DMS 273 (cell line): Measurements from ENCODE around the gene MT3.
"Not testable (repeated sequence)": the region's sequence is repeated elsewhere in the genome, so short reads cannot be mapped to it uniquely, and the experiment has no call there.

Experiments
- DNase-seq: peaks from one replicate; lab custom pipeline; 2025; ENCODE audit not compliant: unreplicated experiment; lab: John Stamatoyannopoulos, UW

MT3 gene

DNA sequence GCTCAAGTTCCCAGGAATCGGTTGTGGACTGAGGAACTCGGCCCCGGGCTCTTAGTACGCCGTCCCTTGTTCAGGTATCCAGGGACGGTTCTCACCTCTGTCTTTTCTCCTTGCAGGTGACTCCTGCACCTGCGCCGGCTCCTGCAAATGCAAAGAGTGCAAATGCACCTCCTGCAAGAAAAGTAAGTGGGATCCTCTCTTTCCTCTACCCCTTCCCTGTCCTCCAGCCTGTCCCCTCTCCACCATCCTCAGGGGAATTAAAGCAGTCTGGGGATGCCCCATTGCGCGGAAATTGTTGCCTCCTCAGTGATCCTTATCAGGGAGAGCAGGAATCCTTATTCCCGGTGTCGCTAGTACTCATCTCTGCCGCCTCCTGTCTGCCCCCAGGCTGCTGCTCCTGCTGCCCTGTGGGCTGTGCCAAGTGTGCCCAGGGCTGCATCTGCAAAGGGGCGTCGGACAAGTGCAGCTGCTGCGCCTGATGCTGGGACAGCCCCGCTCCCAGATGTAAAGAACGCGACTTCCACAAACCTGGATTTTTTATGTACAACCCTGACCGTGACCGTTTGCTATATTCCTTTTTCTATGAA lies 19.6 kb downstream of the MT3 start:
- peak; percentile 60 for DNase-seq

DNA sequence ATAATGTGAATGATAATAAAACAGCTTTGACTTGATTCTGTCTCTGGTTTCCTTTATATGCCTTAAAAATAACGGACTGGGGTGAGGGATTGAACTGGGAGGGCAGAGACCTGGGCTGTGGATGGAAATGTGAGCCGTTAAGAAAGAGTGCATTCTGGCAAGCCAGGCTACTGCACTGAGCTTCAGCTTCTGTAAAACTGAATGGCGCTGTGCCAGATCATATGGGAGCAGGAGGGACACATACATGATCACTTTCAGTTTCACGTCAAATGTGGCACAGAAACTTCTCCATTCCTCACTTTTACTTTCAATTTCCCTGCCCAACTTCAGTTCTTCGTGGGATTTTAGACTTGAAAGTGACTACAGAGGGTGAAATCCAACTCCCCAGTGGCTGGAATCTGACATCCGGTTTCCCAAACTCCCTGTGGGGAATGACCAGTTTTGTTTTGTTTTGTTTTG lies 20.2 kb downstream of the MT3 start:
- DNase-seq: peak; percentile 85

DNA sequence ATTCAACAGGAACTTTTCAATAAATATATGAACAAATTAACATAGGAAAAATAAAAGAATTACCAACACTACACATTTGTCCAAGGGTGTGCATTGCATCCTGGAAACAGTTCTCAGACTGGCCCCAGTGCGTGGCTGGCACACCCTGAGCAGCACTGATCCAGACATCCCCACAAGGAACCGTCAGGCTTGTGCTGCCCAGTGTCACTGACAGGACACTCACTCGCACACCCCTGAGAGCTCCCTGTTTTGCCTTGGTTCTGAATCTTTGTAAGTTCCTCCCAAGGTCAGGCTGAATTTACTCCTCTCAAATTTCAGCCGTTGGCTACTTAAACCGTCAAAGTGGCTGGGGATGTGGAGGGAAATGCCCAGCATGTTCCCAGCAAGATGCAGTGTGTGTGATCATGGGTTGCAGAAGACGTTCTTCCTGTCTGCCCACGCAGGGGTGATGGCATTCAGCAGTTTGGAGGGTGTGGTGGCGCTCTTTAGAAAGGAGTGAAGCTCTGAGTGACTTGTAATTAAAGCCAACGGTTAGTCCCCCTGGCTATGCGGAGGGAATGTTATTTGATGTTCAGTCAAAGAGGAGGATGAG lies 20.8 kb downstream of the MT3 start:
- DNase-seq: peak; percentile 36

DNA sequence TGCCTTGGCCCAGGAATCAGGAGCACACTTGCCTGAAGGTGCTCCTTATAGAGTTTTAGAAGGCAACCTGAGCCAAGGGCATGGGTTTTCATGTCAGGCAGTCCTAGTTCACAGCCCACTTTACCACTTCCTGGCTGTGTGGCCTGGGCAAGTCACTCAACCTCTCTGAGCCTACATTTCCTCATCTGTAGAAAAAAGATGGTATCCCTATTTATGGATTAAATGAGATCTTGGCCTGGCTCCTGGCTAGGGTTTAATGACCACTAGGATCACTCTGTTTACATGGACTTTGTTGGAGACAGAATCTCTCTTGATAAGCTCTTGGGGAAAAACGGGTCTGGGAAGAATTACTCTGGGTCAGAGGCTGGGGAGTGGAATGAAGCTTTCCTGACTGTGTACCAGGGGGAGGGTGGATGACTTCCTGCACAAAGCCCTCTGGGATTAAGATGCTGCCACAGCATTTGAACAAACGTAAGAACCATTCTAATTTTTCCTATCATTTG lies 21.3 kb downstream of the MT3 start:
- DNase-seq: no peak

DNA sequence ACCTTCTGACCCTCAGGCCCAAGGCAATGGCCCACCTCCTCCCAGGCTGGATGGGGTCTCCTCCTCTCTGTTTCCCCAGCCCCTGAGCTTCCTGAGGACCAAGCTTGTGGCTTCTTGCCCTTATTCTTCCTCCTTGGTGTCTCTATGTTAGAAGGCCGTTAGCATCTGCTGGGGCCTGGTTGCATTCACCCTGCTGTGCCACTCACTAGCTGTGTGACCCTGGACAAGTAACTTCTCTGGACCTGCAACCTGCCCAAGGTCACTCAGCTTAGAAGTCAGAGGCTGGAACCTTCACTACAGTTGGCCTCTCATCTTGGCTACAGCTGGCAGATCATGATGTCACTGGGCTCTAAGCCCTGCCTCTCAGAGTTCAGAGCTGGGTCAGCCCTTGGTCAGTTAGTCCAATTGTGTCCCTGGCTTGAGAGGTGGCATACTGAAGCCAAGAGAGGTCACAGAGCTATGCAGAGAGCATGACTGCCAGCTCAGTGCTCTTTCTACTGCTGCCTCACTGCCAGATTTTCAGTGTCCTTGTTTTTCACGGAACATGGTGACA lies 22.0 kb downstream of the MT3 start:
- no peak for DNase-seq

DNA sequence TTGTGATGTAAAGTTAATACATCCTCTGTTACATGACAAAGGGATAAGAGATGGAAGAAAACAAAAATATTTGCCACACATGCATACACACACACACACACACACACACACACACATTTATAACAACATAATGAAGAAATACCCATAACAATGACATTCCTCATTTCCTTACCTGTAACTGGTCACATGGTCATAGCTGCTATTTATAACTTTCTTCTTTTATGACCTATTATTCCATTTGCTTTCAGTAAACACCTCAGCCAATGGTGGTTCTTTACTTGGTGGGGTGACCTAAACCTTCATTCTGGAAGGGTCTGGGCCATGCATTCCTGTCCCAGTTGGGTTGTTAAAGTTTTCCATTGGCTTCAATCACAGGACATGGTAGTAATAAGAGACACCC lies 24.4 kb downstream of the MT3 start:
- DNase-seq: no peak

DNA sequence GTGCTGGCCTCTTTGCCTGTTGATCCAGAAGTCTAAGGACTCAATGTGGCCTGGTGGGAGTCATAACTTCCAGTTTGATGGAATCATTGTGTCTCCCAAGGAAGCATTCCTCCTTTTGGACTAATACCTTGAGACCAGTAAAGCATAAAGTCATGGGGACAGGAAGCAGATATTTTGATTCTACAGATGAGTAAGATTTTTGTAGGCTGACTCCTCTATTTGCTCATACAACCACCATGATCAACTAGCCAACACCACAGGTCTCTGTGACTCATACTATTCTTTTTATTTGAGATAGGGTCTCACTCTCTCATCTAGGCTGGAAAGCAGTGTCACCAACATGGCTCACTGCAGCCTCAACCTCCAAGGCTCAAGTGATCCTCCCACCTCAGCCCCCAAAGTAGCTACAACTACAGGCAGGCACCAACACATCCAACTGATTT lies 25.2 kb downstream of the MT3 start:
- no peak for DNase-seq

DNA sequence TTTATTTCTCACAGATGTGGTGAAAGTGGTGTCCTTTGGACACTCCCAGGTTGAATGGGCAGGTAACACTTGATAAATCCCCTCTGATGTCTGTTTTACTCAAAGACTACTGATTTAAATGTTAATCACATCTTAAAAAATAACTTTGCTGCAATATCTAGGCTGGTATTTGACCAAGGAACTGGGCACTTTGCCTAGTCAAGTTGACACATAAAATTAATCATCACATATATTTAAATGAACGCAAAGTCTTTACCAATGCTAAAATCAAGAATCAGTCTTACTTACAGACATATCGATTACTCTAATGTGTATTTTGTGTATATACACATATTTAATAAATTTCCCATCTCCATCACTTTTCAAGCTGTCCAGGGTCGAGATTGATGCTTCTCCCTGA lies 26.0 kb downstream of the MT3 start:
- no peak for DNase-seq

DNA sequence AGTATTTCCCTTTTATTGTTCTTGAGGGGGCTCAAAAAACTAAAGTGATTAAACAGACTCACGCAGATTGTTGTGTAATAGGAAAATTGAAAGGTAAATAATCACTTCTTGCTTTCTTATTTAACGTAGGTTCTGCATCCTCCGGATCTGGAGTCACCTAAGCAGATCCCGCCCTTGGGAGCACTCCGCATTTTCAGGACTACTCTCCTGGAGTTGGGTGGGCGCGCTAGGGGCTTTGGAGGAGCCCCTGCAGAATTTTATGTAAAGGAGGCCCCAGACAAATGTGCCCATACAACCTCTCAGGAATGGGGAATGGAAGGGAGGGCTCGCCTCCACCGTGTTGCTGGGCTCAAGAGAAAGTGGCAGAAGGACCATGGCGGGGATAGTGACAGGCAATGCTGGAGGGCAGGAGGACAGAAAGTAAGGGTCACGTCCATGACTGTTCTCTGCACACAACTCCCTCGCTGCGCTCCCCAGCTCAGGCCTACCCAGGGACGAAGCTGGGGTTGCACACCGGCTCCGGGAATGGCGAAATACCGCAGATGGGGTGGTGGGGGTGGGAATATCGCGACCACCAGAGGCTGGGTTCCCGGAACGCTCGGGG lies 27.4 kb downstream of the MT3 start:
- no peak for DNase-seq

DNA sequence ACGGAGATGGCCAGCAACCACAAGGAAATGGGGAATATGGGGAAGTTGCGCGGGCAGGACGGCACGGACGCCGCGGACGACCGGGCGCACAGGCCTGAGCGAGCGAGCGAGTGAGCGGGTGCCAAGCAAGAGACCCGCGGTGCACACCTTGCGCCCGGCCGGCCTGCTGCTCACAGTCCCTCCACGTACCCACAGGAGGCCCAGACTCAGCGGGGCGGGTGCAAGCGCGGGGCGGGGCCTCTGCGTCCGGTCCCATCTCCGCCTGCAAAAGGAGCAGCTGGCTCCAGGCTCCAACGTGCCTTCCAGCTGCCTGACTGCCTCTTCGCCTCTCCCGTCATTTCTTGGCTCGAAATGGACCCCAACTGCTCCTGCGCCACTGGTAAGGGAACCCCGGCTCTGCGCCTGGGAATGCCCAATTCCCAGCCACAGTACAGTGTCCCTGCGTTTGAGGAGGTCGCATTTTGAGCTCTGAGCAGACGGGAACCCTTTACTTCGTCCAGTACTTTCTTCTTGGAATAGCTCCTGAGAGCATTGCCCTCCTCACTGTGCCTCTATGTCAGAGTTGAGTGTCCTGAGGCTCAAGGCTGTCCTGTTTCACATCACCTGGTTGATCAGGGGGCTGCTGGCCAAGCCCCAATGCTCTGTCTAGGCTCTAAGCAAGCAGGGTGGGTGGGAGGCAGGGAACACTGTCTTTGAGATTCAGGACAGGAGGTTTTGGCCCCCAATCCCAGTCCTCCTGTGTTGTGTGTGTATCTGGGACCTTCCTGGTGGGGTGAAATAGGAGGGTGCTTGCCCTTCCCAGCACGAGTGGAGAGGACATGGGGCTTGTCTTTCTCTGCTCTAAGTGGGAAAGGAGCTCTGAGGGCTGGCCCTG lies 28.1 kb downstream of the MT3 start:
- DNase-seq: peak; percentile 64

DNA sequence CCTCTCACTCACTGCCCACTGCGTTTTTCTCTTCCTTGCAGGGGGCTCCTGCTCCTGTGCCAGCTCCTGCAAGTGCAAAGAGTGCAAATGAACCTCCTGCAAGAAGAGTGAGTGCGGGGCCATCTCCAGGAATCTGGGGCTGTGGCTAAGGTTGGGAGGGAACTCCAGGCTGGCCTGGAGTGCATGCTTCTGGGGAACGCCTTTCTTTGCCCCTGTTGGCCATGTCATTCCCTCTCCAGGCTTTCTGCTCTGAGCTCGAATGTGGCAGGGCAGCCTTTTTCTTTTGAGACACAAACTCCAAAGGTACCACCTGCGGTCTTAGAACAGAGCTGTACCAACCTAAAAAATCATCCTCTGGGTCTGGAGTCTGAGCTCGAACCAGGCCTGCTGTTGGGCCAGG lies 28.8 kb downstream of the MT3 start:
- DNase-seq: no peak

DNA sequence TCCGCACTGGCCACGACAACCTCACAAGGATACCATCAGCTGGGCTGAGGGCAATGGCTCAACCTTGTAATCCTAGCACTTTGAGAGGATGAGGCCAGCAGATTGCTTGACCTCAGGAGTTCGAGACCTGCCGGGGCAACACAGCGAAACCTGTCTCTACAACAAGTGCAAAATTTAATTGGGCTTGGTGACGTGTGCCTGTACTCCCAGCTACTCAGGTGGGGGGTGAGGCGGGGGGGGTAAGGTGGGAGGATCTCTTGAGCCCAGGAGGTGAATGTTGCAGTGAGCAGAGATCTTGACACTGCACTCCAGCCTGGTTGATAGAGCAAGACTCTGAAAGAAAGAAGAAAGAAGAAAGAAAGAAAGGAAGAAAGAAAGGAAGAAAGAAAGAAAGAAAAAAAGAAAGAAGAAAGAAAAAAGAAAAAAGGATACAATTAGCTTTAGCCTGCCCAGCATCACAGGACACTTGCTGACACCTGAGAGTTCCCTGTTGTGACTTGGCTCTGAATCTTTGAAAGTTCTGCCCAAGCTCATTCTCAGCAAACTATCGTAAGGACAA lies 31.1 kb downstream of the MT3 start:
- DNase-seq: no peak

DNA sequence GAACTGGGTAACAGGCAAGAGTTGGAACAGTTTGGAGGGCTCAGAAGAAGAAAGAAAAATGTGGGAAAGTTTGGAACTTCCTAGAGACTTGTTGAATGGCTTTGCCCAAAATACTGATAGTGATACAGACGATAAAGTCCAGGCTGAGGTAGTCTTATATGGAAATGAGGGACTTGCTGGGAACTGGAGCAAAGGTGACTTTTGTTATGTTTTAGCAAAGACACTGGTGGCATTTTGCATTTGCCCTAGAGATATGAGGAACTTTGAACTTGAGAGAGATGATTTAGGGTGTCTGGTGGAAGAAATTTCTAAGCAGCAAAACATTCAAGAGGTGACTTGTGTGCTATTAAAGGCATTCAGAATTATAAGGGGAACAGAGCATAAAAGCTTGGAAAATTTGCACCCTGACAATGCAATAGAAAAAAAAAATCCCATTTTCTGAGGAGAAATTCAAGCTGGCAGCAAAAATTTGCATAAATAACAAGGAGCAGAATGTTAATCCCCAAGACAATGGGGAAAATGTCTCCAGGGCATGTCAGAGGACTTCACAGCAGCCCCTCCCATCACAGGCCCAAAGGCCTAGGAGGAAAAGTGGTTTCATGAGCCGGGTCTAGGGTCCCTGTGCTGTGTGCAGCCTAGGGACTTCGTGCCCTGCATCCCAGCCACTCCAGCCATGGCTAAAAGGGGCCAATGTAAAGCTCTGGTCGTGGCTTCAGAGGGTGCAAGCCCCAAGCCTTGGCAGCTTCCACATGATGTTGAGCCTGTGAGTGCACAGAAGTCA lies 32.5 kb downstream of the MT3 start:
- DNase-seq: not testable (repeated sequence)

DNA sequence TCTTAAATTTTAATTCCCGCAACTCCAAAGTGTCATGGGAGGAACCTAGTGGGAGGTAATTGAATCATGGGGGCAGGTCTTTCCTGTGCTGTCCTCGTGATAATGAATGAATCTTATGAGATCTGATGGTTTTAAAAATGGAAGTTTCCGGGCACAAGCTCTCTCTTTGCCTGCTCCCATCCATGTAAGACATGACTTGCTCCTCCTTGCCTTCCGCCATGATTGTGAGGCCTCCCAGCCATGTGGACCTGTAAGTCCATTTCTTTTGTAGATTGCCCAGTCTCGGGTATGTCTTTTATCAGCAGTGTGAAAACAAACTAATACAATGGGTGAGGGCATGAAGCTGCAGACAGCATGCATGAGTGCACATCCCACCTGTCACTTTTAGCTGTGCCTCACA lies 33.9 kb downstream of the MT3 start:
- DNase-seq: not testable (repeated sequence)

DNA sequence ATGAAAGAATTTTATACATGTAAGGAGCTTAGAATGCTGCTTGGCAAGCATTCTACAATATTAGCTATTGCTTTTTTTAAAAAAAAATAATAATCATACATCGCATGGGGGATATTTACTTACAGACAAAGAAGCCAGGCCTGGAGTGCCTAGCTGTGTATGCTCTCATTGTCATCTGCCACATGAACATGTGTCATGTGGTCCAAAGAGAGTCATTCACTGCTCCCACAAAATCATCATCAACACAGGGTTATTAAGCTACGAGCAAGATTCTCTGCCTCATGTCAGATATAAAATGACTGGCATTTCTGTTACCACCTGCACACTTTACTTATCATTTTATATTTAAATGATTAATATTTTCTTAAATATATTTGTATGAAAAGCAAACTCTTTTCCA lies 34.3 kb downstream of the MT3 start:
- DNase-seq: no peak

DNA sequence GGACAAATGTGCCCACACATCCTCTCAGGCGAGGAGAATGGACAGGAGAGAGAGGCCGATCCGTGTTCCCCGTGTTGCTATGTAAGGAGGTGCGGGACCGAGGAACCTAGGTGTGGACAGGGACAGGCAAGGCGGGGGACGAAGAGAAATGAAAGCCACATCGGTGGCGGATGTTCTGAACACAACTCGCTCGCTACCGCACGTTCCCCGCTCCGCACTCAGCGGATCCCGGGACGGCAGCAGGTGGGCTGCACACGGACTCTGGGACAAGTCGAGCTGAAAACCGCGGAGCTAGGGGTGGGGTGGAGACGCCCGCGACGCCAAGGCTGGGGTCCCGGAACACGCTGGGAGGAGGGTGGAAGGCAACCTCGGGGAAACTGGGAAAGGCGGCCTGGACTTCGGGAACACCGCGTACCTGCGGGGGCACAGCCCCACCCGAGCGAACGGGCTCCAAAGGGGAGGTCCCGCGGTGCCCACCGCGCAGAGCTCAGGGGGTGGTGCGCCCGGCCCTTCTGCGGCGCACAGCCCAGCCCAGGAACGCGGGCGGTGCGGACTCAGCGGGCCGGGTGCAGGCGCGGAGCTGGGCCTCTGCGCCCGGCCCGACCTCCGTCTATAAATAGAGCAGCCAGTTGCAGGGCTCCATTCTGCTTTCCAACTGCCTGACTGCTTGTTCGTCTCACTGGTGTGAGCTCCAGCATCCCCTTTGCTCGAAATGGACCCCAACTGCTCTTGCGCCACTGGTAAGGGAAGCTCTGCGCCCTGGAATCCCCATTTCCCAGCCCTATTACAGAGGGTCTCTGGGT lies 36.0 kb downstream of the MT3 start, which contains the start of gene MT1E:
Gene MT1E, plus strand, starts transcription at position 642 of the 803 bp plus-strand sequence. Its CDS starts 71 bp downstream, at position 713.
- DNase-seq: no peak

DNA sequence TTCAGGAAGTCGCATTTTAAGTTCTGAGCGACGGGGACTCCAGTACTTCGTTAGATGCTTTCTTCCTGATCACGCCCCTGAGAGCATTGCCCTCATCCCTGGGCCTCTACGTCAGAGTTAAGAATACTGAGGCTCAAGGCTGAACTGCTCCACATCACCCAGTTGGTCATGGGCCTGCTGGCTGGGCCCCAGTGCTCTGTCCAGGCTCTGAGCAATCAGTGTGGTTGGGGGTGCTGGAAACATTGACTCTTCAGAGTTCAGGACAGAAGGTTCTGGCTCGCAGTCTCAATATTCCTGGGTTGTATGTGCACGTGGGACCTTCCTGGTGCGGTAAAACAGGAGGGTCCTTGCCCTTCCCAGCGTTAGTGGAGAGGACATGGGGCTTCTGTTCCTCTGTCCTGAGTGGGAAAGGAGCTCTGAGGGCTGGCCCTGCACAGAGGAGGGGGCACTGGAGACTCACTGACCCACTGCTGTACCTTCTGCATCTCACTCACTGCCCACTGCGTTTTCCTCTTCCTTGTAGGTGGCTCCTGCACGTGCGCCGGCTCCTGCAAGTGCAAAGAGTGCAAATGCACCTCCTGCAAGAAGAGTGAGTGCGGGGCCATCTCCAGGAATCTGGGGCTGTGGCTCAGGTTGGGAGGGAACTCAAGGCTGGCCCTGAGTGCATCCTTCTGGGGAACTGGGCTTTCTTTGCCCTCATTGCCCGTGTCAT lies 36.8 kb downstream of the MT3 start:
- DNase-seq: no peak

DNA sequence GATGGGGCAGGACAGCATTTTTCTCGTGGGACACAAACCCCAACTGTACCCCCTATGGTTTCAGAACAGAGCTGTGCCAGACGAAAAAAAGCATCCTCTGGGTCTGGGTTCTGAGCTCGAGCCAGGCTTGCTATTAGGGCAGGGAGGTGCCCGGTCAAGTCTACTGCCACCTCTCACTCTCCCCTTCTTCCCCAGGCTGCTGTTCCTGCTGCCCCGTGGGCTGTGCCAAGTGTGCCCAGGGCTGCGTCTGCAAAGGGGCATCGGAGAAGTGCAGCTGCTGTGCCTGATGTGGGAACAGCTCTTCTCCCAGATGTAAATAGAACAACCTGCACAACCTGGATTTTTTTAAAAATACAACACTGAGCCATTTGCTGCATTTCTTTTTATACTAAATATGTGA lies 37.4 kb downstream of the MT3 start:
- DNase-seq: no peak
